Measurements from ENCODE around the gene TNFRSF9.

DNA sequence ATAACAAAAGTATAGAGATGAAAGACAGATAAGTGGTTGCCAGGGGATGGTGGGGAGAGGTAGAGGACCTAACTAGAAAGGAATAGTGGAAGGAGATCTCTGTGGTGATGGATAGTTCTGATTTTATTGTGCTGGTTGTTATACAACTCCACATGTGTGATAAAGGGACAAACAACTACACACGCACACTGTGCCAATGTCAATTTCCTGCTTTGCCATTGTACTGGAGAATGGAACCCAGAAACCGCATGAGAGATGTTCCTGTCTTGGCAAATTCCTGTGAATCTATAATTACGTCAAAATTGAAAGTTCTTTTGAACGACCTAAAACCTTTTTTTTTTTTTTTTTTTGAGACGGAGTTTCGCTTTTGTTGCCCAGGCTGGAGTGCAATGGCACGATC is 11.0 kb downstream of the TNFRSF9 start:
- TF ChIP-seq, protein P1, sequence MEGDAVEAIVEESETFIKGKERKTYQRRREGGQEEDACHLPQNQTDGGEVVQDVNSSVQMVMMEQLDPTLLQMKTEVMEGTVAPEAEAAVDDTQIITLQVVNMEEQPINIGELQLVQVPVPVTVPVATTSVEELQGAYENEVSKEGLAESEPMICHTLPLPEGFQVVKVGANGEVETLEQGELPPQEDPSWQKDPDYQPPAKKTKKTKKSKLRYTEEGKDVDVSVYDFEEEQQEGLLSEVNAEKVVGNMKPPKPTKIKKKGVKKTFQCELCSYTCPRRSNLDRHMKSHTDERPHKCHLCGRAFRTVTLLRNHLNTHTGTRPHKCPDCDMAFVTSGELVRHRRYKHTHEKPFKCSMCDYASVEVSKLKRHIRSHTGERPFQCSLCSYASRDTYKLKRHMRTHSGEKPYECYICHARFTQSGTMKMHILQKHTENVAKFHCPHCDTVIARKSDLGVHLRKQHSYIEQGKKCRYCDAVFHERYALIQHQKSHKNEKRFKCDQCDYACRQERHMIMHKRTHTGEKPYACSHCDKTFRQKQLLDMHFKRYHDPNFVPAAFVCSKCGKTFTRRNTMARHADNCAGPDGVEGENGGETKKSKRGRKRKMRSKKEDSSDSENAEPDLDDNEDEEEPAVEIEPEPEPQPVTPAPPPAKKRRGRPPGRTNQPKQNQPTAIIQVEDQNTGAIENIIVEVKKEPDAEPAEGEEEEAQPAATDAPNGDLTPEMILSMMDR (IDR thresholded peaks at IDR 0.05), result no peak
- TF ChIP-seq GABPA (IDR thresholded peaks at IDR 0.05; ENCODE audit: low read depth), result no peak
- no peak for TF ChIP-seq RAD21 (IDR thresholded peaks at IDR 0.05; ENCODE audit: low read length)
- no peak for TF ChIP-seq POLR2AphosphoS5 (IDR thresholded peaks at IDR 0.05; ENCODE audit: low read depth, low read length)
- TF ChIP-seq YY1 (IDR thresholded peaks at IDR 0.05; ENCODE audit: low read depth), result no peak
- no peak for TF ChIP-seq RXRA (IDR thresholded peaks at IDR 0.05; ENCODE audit: borderline replicate concordance, low read depth)
- TF ChIP-seq, protein P2, sequence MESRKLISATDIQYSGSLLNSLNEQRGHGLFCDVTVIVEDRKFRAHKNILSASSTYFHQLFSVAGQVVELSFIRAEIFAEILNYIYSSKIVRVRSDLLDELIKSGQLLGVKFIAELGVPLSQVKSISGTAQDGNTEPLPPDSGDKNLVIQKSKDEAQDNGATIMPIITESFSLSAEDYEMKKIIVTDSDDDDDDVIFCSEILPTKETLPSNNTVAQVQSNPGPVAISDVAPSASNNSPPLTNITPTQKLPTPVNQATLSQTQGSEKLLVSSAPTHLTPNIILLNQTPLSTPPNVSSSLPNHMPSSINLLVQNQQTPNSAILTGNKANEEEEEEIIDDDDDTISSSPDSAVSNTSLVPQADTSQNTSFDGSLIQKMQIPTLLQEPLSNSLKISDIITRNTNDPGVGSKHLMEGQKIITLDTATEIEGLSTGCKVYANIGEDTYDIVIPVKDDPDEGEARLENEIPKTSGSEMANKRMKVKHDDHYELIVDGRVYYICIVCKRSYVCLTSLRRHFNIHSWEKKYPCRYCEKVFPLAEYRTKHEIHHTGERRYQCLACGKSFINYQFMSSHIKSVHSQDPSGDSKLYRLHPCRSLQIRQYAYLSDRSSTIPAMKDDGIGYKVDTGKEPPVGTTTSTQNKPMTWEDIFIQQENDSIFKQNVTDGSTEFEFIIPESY (IDR thresholded peaks at IDR 0.05; ENCODE audit: borderline replicate concordance, low read depth), result no peak
